Ectodermal cell (in vitro differentiated cells): ENCODE measurements around the gene POC1A.
"Not testable (repeated sequence)": the region's sequence is repeated elsewhere in the genome, so short reads cannot be mapped to it uniquely, and the experiment has no call there.

ENCODE experiments used
- H3K27ac ChIP-seq: 2 replicates; pipeline ENCODE4 v1.7.0; 2013; ENCODE audit warnings: mild to moderate bottlenecking, low read depth, low read length; ENCODE audit not compliant: insufficient read depth, poor library complexity, severe bottlenecking
- H3K27me3 ChIP-seq: 2 replicates; pipeline ENCODE4 v1.7.0; 2013; ENCODE audit warnings: mild to moderate bottlenecking, low read length; ENCODE audit not compliant: insufficient read depth, control insufficient read depth, poor library complexity, severe bottlenecking
- H3K36me3 ChIP-seq: one replicate; pipeline ENCODE4 v1.7.0; 2013; ENCODE audit warnings: low read length; ENCODE audit not compliant: control insufficient read depth, insufficient read depth
- H3K4me1 ChIP-seq: one replicate; pipeline ENCODE4 v1.7.0; 2013; ENCODE audit warnings: low read length; ENCODE audit not compliant: control insufficient read depth, insufficient read depth
- H3K4me3 ChIP-seq: 2 replicates; pipeline ENCODE4 v1.7.0; 2013; ENCODE audit warnings: low read depth, low read length, control low read depth; ENCODE audit not compliant: insufficient read depth
- H3K9me3 ChIP-seq: 2 replicates; pipeline ENCODE4 v1.7.0; 2013; ENCODE audit warnings: mild to moderate bottlenecking, low read length, moderate library complexity; ENCODE audit not compliant: control insufficient read depth
- WGBS, 2 experiments: methylation state at CpG; one replicate each; pipeline ENCODE4 v1.1.7; 2013; ENCODE audit warnings: missing lambda C conversion rate in 2 of 2; 5-methylcytosine and 5-hydroxymethylcytosine counted together

Gene POC1A

GRCh38 chr3:52175416-52176179 lies 21.4 kb upstream of the POC1A start:
- Histone ChIP-seq H3K4me3 (no peak overlapping the region), H3K27me3 (no peaks in the 10 kb centered on the region), H3K9me3 (no peaks in the 10 kb centered on the region), H3K36me3 (no peaks in the 10 kb centered on the region), H3K27ac (no peak overlapping the region), H3K4me1 (no peaks in the 10 kb centered on the region)
- WGBS, 2 experiments, result 89 to 91% methylated on average over 14 of the region's 14 CpGs

- no peaks in the 10 kb centered on the region for H3K27me3 ChIP-seq
- H3K4me1 ChIP-seq, result no peaks in the 10 kb centered on the region
- no peak overlapping the region for H3K27ac ChIP-seq
- no peaks in the 10 kb centered on the region for H3K36me3 ChIP-seq
- H3K9me3 ChIP-seq, result no peaks in the 10 kb centered on the region
- no peak overlapping the region for H3K4me3 ChIP-seq
- WGBS, 2 experiments, result 94% methylated on average over 9 of the region's 9 CpGs
These were observed 20.7 kb upstream of the POC1A start for GRCh38 chr3:52174896-52175295.

GRCh38 chr3:52173101-52173500 lies 18.9 kb upstream of the POC1A start:
- Histone ChIP-seq H3K36me3 (no peaks in the 10 kb centered on the region), H3K4me1 (no peaks in the 10 kb centered on the region), H3K27me3 (no peaks in the 10 kb centered on the region), H3K27ac (no peak overlapping the region), H3K9me3 (no peaks in the 10 kb centered on the region), H3K4me3 (no peak overlapping the region)
- WGBS, 2 experiments, result 90% methylated on average over 1 of the region's 1 CpG

GRCh38 chr3:52172262-52172757 lies 18.1 kb upstream of the POC1A start:
- H3K9me3 ChIP-seq, result no peaks in the 10 kb centered on the region
- H3K4me1 ChIP-seq, result no peaks in the 10 kb centered on the region
- H3K27me3 ChIP-seq, result no peaks in the 10 kb centered on the region
- no peak overlapping the region for H3K27ac ChIP-seq
- WGBS, 2 experiments, result 90 to 92% methylated on average over 5 of the region's 5 CpGs
- H3K36me3 ChIP-seq, result no peaks in the 10 kb centered on the region
- H3K4me3 ChIP-seq, result no peak overlapping the region

- no peaks in the 10 kb centered on the region for H3K9me3 ChIP-seq
- WGBS, 2 experiments, result 87 to 93% methylated on average over 3 of the region's 3 CpGs
- H3K4me3 ChIP-seq, result no peak overlapping the region
- no peaks in the 10 kb centered on the region for H3K4me1 ChIP-seq
- H3K36me3 ChIP-seq, result no peaks in the 10 kb centered on the region
- H3K27ac ChIP-seq, result no peak overlapping the region
- H3K27me3 ChIP-seq, result no peaks in the 10 kb centered on the region
These were observed 17.5 kb upstream of the POC1A start for GRCh38 chr3:52171514-52172261.

GRCh38 chr3:52170217-52170616 lies 16.0 kb upstream of the POC1A start:
- 98 to 100% methylated on average over 3 of the region's 3 CpGs for WGBS, 2 experiments
- H3K36me3 ChIP-seq, H3K4me1 ChIP-seq, H3K9me3 ChIP-seq, H3K4me3 ChIP-seq, H3K27me3 ChIP-seq, H3K27ac ChIP-seq: not testable (repeated sequence)

GRCh38 chr3:52167240-52167639 lies 13.0 kb upstream of the POC1A start:
- Histone ChIP-seq H3K27me3 (no peaks in the 10 kb centered on the region), H3K9me3 (no peaks in the 10 kb centered on the region), H3K4me3 (no peak overlapping the region), H3K27ac (no peak overlapping the region), H3K4me1 (no peaks in the 10 kb centered on the region), H3K36me3 (no peaks in the 10 kb centered on the region)
- 63 to 65% methylated on average over 9 of the region's 9 CpGs for WGBS, 2 experiments

GRCh38 chr3:52162250-52162872 lies 8.1 kb upstream of the POC1A start:
- Histone ChIP-seq H3K9me3 (no peaks in the 10 kb centered on the region), H3K4me1 (no peaks in the 10 kb centered on the region), H3K36me3 (no peaks in the 10 kb centered on the region), H3K4me3 (no peak overlapping the region), H3K27ac (no peak overlapping the region), H3K27me3 (no peaks in the 10 kb centered on the region)
- 85 to 93% methylated on average over 7 of the region's 7 CpGs for WGBS, 2 experiments

- Histone ChIP-seq H3K27me3 (no peaks in the 10 kb centered on the region), H3K4me1 (no peaks in the 10 kb centered on the region), H3K4me3 (no peak overlapping the region), H3K27ac (no peak overlapping the region), H3K9me3 (no peaks in the 10 kb centered on the region), H3K36me3 (no peaks in the 10 kb centered on the region)
- WGBS, 2 experiments, result 55 to 69% methylated on average over 1 of the region's 1 CpG
These were observed 5.3 kb upstream of the POC1A start for GRCh38 chr3:52159503-52159902.

- Histone ChIP-seq H3K4me3 (no peak overlapping the region), H3K27ac (no peak overlapping the region), H3K27me3 (no peaks in the 10 kb centered on the region), H3K36me3 (no peaks in the 10 kb centered on the region), H3K4me1 (peaks cover 9% of the 10 kb centered on the region), H3K9me3 (no peaks in the 10 kb centered on the region)
- 91 to 92% methylated on average over 4 of the region's 4 CpGs for WGBS, 2 experiments
These were observed 1.7 kb upstream of the POC1A start for GRCh38 chr3:52155912-52156311.
